ENCODE measurements around the gene PRDM2. TPM values are rescaled to one million over a fixed set of nuclear protein-coding genes. Genes with fewer than 3 reads are reported as not detected.

The PRDM2 gene
- total and polyA plus RNA-seq, 2 donors (not counting 1 experiment from before 2014, with no cell fraction given) = 9.1 to 11.6 TPM

DNA sequence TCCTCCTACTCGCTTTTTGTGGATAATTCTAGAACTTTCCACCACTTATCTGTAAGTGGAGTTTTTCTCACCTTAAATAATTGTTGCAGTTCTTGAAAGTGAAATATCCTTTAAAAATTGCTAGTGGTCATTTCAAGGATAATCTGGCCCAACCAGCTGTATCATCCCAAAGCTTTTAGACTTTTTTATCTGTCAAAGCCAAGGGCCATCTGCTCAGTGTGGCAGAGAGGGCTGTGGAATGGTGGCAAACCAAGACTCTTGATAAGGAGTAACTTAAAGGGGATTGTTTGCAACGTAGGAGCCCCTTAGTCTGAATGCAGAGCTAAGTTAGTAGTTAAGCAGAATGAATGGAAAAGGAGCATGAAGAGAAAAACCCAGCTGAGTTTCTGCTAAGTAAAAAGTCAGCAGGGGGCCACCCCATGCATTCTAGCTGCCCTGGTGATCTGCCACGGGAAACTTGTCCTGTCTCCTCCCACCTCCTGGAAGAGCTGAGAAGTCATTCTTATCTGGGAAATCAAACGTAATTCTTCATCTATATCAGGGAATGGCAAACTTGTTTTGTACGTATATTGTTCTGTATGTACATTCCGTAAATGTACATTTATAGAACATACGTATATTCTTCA, 169.3 kb downstream of the PRDM2 start:
- TF ChIP-seq EZH2 (IDR thresholded peaks at IDR 0.05; ENCODE audit: low read length, missing control alignments) = no peak
- TF ChIP-seq, protein P1, sequence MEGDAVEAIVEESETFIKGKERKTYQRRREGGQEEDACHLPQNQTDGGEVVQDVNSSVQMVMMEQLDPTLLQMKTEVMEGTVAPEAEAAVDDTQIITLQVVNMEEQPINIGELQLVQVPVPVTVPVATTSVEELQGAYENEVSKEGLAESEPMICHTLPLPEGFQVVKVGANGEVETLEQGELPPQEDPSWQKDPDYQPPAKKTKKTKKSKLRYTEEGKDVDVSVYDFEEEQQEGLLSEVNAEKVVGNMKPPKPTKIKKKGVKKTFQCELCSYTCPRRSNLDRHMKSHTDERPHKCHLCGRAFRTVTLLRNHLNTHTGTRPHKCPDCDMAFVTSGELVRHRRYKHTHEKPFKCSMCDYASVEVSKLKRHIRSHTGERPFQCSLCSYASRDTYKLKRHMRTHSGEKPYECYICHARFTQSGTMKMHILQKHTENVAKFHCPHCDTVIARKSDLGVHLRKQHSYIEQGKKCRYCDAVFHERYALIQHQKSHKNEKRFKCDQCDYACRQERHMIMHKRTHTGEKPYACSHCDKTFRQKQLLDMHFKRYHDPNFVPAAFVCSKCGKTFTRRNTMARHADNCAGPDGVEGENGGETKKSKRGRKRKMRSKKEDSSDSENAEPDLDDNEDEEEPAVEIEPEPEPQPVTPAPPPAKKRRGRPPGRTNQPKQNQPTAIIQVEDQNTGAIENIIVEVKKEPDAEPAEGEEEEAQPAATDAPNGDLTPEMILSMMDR (conservative IDR thresholded peaks at IDR 0.05 in 1 of 2, IDR thresholded peaks at IDR 0.05 in 1 of 2; ENCODE audit: low read depth in 1 of 2, low read length in 2 of 2) = no peak

DNA sequence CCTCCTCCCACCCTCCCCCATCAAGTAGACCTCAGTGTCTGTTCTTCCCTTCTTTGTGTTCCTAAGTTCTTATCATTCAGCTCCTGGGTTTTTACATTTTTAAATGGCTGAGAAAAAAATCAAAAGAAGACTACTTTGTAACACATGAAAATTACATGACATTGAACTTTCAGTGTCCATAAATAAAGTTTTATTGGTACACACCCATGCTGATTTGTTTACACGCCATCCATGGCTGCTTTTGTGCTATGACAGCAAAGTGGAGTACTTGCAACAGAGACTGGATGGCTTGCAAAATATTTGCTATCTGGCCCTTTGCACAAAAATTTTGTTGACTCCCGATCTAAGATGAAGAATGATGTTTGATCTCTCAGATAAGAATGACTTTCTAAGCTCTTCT, 171.4 kb downstream of the PRDM2 start:
- H3K27me3 ChIP-seq (ENCODE audit: control insufficient read depth, insufficient read depth, low read length) = no peaks in the 10 kb centered on the region
- H2AFZ ChIP-seq (ENCODE audit: low read length) = no peak overlapping the region
- no peaks in the 10 kb centered on the region for H3K79me2 ChIP-seq (ENCODE audit: control insufficient read depth, insufficient read depth, low read length)
- TF ChIP-seq EZH2 (IDR thresholded peaks at IDR 0.05; ENCODE audit: low read length, missing control alignments) = no peak
- TF ChIP-seq, protein P1 (conservative IDR thresholded peaks at IDR 0.05 in 1 of 2, IDR thresholded peaks at IDR 0.05 in 1 of 2; ENCODE audit: low read depth in 1 of 2, low read length in 2 of 2) = no peak
- DNase-seq (ENCODE audit: low read depth in 2 of 2) = no peak
- no peaks in the 10 kb centered on the region for H3K9me3 ChIP-seq (ENCODE audit: control insufficient read depth, insufficient read depth, low read depth, low read length)
- H3K4me1 ChIP-seq (ENCODE audit: control insufficient read depth, extremely low read depth, insufficient read depth, low read length) = no peaks in the 10 kb centered on the region
- H3K36me3 ChIP-seq (ENCODE audit: control insufficient read depth, insufficient read depth, low read length) = no peaks in the 10 kb centered on the region
- H3K27ac ChIP-seq (ENCODE audit: insufficient read depth, low read length) = no peak overlapping the region
- no peak overlapping the region for H3K9ac ChIP-seq (ENCODE audit: insufficient read depth, low read length)
- H3K4me3 ChIP-seq (replicated peaks in 1 of 4; ENCODE audit: control extremely low read depth in 1 of 4, insufficient read depth in 1 of 4, low read depth in 3 of 4, low read length in 4 of 4) = no peak overlapping the region
- no peaks in the 10 kb centered on the region for H4K20me1 ChIP-seq (ENCODE audit: control insufficient read depth, extremely low read depth, insufficient read depth, low read length)
- no peak overlapping the region for H3K4me2 ChIP-seq (ENCODE audit: extremely low read depth, insufficient read depth, low read length)

More for the DNA sequence above, 169.3 kb downstream of the PRDM2 start:
- no peak overlapping the region for H3K4me2 ChIP-seq (ENCODE audit: extremely low read depth, insufficient read depth, low read length)
- H2AFZ ChIP-seq (ENCODE audit: low read length) = no peak overlapping the region
- no peaks in the 10 kb centered on the region for H4K20me1 ChIP-seq (ENCODE audit: control insufficient read depth, extremely low read depth, insufficient read depth, low read length)
- H3K36me3 ChIP-seq (ENCODE audit: control insufficient read depth, insufficient read depth, low read length) = no peaks in the 10 kb centered on the region
- H3K4me3 ChIP-seq (replicated peaks in 1 of 4; ENCODE audit: control extremely low read depth in 1 of 4, insufficient read depth in 1 of 4, low read depth in 3 of 4, low read length in 4 of 4) = no peak overlapping the region
- no peak overlapping the region for H3K27ac ChIP-seq (ENCODE audit: insufficient read depth, low read length)
- H3K9me3 ChIP-seq (ENCODE audit: control insufficient read depth, insufficient read depth, low read depth, low read length) = no peaks in the 10 kb centered on the region
- no peaks in the 10 kb centered on the region for H3K4me1 ChIP-seq (ENCODE audit: control insufficient read depth, extremely low read depth, insufficient read depth, low read length)
- no peak for DNase-seq (ENCODE audit: low read depth in 2 of 2)
- no peaks in the 10 kb centered on the region for H3K79me2 ChIP-seq (ENCODE audit: control insufficient read depth, insufficient read depth, low read length)
- no peaks in the 10 kb centered on the region for H3K27me3 ChIP-seq (ENCODE audit: control insufficient read depth, insufficient read depth, low read length)
- H3K9ac ChIP-seq (ENCODE audit: insufficient read depth, low read length) = no peak overlapping the region

DNA sequence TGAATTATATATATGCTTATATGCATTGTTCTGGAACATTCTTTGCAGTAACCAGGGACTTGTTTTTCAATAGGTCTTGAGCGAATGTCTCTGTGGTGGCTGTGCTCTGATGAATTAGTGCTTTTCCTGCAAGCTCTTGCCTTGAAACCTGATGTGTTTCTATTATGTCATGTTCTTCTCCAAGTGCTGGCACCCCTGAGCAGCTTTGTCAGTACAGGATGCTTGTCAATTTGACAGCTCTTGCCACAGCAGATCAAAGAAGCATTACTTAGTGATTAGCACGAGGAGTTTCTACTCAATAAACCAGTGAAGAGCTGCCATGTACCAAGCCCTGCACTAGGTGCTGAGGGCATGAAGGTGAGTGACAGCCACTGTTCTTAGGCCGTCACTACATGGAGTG, 171.9 kb downstream of the PRDM2 start:
- H3K4me3 ChIP-seq (replicated peaks in 1 of 4; ENCODE audit: control extremely low read depth in 1 of 4, insufficient read depth in 1 of 4, low read depth in 3 of 4, low read length in 4 of 4) = no peak overlapping the region
- TF ChIP-seq EZH2 (IDR thresholded peaks at IDR 0.05; ENCODE audit: low read length, missing control alignments) = no peak
- TF ChIP-seq, protein P1 (conservative IDR thresholded peaks at IDR 0.05 in 1 of 2, IDR thresholded peaks at IDR 0.05 in 1 of 2; ENCODE audit: low read depth in 1 of 2, low read length in 2 of 2) = no peak
- DNase-seq (ENCODE audit: low read depth in 2 of 2) = no peak

More for the DNA sequence above, 171.9 kb downstream of the PRDM2 start:
- Histone ChIP-seq H3K9me3 (ENCODE audit: control insufficient read depth, insufficient read depth, low read depth, low read length) (no peaks in the 10 kb centered on the region), H3K9ac (ENCODE audit: insufficient read depth, low read length) (no peak overlapping the region), H3K27me3 (ENCODE audit: control insufficient read depth, insufficient read depth, low read length) (no peaks in the 10 kb centered on the region), H2AFZ (ENCODE audit: low read length) (no peak overlapping the region), H3K4me1 (ENCODE audit: control insufficient read depth, extremely low read depth, insufficient read depth, low read length) (no peaks in the 10 kb centered on the region), H3K79me2 (ENCODE audit: control insufficient read depth, insufficient read depth, low read length) (no peaks in the 10 kb centered on the region), H3K4me2 (ENCODE audit: extremely low read depth, insufficient read depth, low read length) (no peak overlapping the region), H3K36me3 (ENCODE audit: control insufficient read depth, insufficient read depth, low read length) (no peaks in the 10 kb centered on the region), H4K20me1 (ENCODE audit: control insufficient read depth, extremely low read depth, insufficient read depth, low read length) (no peaks in the 10 kb centered on the region), H3K27ac (ENCODE audit: insufficient read depth, low read length) (no peak overlapping the region)
